Endothelial cell of umbilical vein (primary cell): ENCODE results near the gene DNTT. TPM values are rescaled to one million over a fixed set of nuclear protein-coding genes. Genes with fewer than 3 reads are reported as not detected.

Experiments
- BruUV-seq: library from RNA; stranded (reverse); fragments of 400-500 nt; replicated peaks from 2 replicates; lab custom pipeline; 2021; lab: Mats Ljungman, UMichigan
- CTCF ChIA-PET: fragments of 300-600, 350-600 bp; sonication (Branson Sonifier 250); formaldehyde crosslinking; loops from one replicate; lab custom pipeline; 2021; ENCODE audit warnings: antibody characterized with exemption, inconsistent platforms; lab: Charles Lee
- POLR2A ChIA-PET: fragments of 300-600, 350-600 bp; sonication (Branson Sonifier 250); formaldehyde crosslinking; loops from one replicate; lab custom pipeline; 2021; ENCODE audit warnings: antibody characterized with exemption, inconsistent platforms; lab: Charles Lee
- DNase-seq: peaks from one replicate; pipeline ENCODE4 v3.0.0-alpha.2; 2011; ENCODE audit warnings: low read depth, low spot score
- FAIRE-seq: peaks from 2 replicates; lab custom pipeline; 2011; peaks lifted over from hg19 to GRCh38; lab: Jason Lieb, UNC
- H2AFZ ChIP-seq: 2 replicates; pipeline ENCODE4 v1.6.0; 2012; ENCODE audit warnings: low read depth, low read length, control low read depth, inconsistent platforms
- H3K27ac ChIP-seq: 2 replicates; pipeline ENCODE4 v1.5.1; 2011; ENCODE audit warnings: low read depth, mild to moderate bottlenecking, control low read depth, low read length, moderate library complexity; ENCODE audit not compliant: insufficient read depth
- H3K27me3 ChIP-seq, 2 experiments: 2 replicates each; pipeline versions ENCODE4 v1.6.0 to v1.6.1; 2011; ENCODE audit warnings: low read length in 2 of 2, mixed read lengths in 1 of 2; ENCODE audit not compliant: control insufficient read depth in 2 of 2, insufficient read depth in 2 of 2
- H3K36me3 ChIP-seq, 2 experiments: 2 replicates in 1 of 2; 3 replicates in 1 of 2; pipeline ENCODE4 v1.5.1; 2011; ENCODE audit warnings: low read length in 2 of 2, mild to moderate bottlenecking in 1 of 2, moderate library complexity in 1 of 2; ENCODE audit not compliant: control insufficient read depth in 2 of 2, insufficient read depth in 2 of 2; ENCODE audit errors: extremely low read depth in 1 of 2
- H3K4me1 ChIP-seq: 3 replicates; pipeline ENCODE4 v1.5.1; 2011; ENCODE audit warnings: mild to moderate bottlenecking, low read length; ENCODE audit not compliant: control insufficient read depth, insufficient read depth; ENCODE audit errors: extremely low read depth
- H3K4me2 ChIP-seq: 2 replicates; pipeline ENCODE4 v1.6.1; 2011; ENCODE audit warnings: low read length, control low read depth, mixed read lengths; ENCODE audit not compliant: insufficient read depth
- H3K4me3 ChIP-seq, 3 experiments: fragments of 200-600 bp in 1 of 3; sonication (generic), shearing (Covaris generic) in 1 of 3; replicated peaks in 1 of 3; 2 replicates each; pipeline ENCODE4 v1.5.1; 2011 to 2016; ENCODE audit warnings: control low read depth in 3 of 3, low read length in 3 of 3, mild to moderate bottlenecking in 2 of 3, inconsistent platforms in 1 of 3, low read depth in 1 of 3, moderate library complexity in 1 of 3; ENCODE audit not compliant: insufficient read depth in 1 of 3
- H3K79me2 ChIP-seq: 2 replicates; pipeline ENCODE4 v1.6.0; 2012; ENCODE audit warnings: low read length, inconsistent platforms; ENCODE audit not compliant: control insufficient read depth, insufficient read depth
- H3K9ac ChIP-seq: replicated peaks from 2 replicates; pipeline ENCODE3; 2011; ENCODE audit warnings: low read length, control low read depth; ENCODE audit not compliant: insufficient read depth; ENCODE audit errors: extremely low read depth
- H3K9me1 ChIP-seq: replicated peaks from 3 replicates; pipeline ENCODE4 v1.6.0; 2011; ENCODE audit warnings: mild to moderate bottlenecking, low read length; ENCODE audit not compliant: control insufficient read depth, insufficient read depth; ENCODE audit errors: extremely low read depth
- H3K9me3 ChIP-seq: replicated peaks from 2 replicates; pipeline ENCODE4 v1.5.1; 2012; ENCODE audit warnings: low read length, inconsistent platforms; ENCODE audit not compliant: control insufficient read depth, insufficient read depth
- H4K20me1 ChIP-seq: replicated peaks from 2 replicates; pipeline ENCODE3; 2011; ENCODE audit warnings: mild to moderate bottlenecking, low read length; ENCODE audit not compliant: control insufficient read depth, insufficient read depth; ENCODE audit errors: extremely low read depth
- EZH2 ChIP-seq: IDR thresholded peaks from 2 replicates; pipeline ENCODE4 v1.6.1; 2012; ENCODE audit warnings: borderline replicate concordance, low read depth, mild to moderate bottlenecking, moderate library complexity, low read length, inconsistent platforms; ENCODE audit not compliant: severe bottlenecking
- FOS ChIP-seq: IDR thresholded peaks from 2 replicates; pipeline ENCODE4 v1.6.1; 2011; ENCODE audit warnings: mild to moderate bottlenecking, low read length, moderate library complexity, borderline replicate concordance; ENCODE audit not compliant: insufficient read depth
- GATA2 ChIP-seq: IDR thresholded peaks from 2 replicates; pipeline ENCODE4 v1.7.0; 2011; ENCODE audit warnings: low read depth, mild to moderate bottlenecking, moderate library complexity, mixed read lengths, low read length; ENCODE audit not compliant: insufficient read length, insufficient read depth
- JUN ChIP-seq: IDR thresholded peaks from 2 replicates; pipeline ENCODE4 v1.6.1; 2011; ENCODE audit warnings: borderline replicate concordance, low read depth; ENCODE audit not compliant: insufficient read length, insufficient read depth
- MYC ChIP-seq: IDR thresholded peaks from one replicate; pipeline ENCODE4 v1.6.1; 2011; ENCODE audit warnings: mild to moderate bottlenecking, low read depth, low read length
- POLR2A ChIP-seq: IDR thresholded peaks from 2 replicates; pipeline ENCODE4 v1.6.1; 2012; ENCODE audit warnings: low read depth, mild to moderate bottlenecking, control low read depth, low read length
- POLR2AphosphoS5 ChIP-seq: IDR thresholded peaks from 2 replicates; pipeline ENCODE4 v1.6.1; 2012; ENCODE audit warnings: low read depth, mild to moderate bottlenecking, control low read depth, low read length, moderate library complexity; ENCODE audit not compliant: insufficient read depth
- dilution Hi-C: fragments of 300-500 bp; cut with MboI; formaldehyde crosslinking; loops from one replicate; pipeline ENCODE4 v1.15.0; 2019; ENCODE audit warnings: low sequenced_read_pairs; ENCODE audit not compliant: extremely low pct_ligation_motif_present
- intact Hi-C: fragments of 100-400 bp; cut with micrococcal nuclease; formaldehyde crosslinking; loops from one replicate; pipeline ENCODE4 v1.10.0; 2022
- polyA plus RNA-seq, 4 experiments: library from polyadenylated mRNA; depleted of rRNA in 3 of 4; stranded (reverse) in 3 of 4; unstranded in 1 of 4; fragments of >200 nt; gene quantifications; 2 replicates each; pipeline versions ENCODE4 v1.2.1 to v1.2.3, GENCODE V29; 2011 to 2012; ENCODE audit warnings: missing spikeins in 1 of 4
- total RNA-seq: library from RNA; stranded (reverse); gene quantifications from 2 replicates; pipeline ENCODE4 v1.2.3, GENCODE V29; 2021
- TF ChIP-seq, protein P1 (sequence below): IDR thresholded peaks from 2 replicates; pipeline ENCODE4 v1.6.1; 2011; ENCODE audit not compliant: insufficient read depth, insufficient read length
- TF ChIP-seq, protein P2 (sequence below), 2 donors: IDR thresholded peaks; 1 replicate in 1 of 2; 2 replicates in 1 of 2; pipeline ENCODE4 v1.5.1; 2011; ENCODE audit warnings: low read length in 2 of 2, mild to moderate bottlenecking in 2 of 2, moderate library complexity in 2 of 2, control low read depth in 1 of 2, inconsistent platforms in 1 of 2, low read depth in 1 of 2; ENCODE audit not compliant: insufficient read depth in 1 of 2; ENCODE audit errors: extremely low read depth in 1 of 2

Gene DNTT
- total and polyA plus RNA-seq, 2 donors (not counting 3 experiments of a cell fraction or from before 2014, with no cell fraction given): not detected

GRCh38 chr10:96322275-96322674, 18.0 kb downstream of the DNTT start:
- no TSS peak for BruUV-seq
- ChIA-PET POLR2A (no interaction called here), CTCF (interaction anchor here (1.0 kb wide), 1 partner anchor 48 kb away, joined by 3 read pairs; no protein-coding TSS in a partner anchor)
- FAIRE-seq (no peak), DNase-seq (no peak)
- Histone ChIP-seq H3K4me1 (no peaks in the 10 kb centered on the region), H2AFZ (no peak overlapping the region), H3K9me1 (no peaks in the 10 kb centered on the region), H3K9me3 (no peaks in the 10 kb centered on the region), H3K9ac (no peak overlapping the region), H3K4me3 (no peak overlapping the region), H3K4me2 (no peak overlapping the region), H3K36me3 (no peaks in the 10 kb centered on the region), H3K79me2 (no peaks in the 10 kb centered on the region), H3K27me3 (no peaks in the 10 kb centered on the region), H3K27ac (no peak overlapping the region), H4K20me1 (no peaks in the 10 kb centered on the region)
- dilution Hi-C loops (no loop called here), intact Hi-C loops (no loop called here)
- TF ChIP-seq FOS: no peak
- TF ChIP-seq, protein P1, sequence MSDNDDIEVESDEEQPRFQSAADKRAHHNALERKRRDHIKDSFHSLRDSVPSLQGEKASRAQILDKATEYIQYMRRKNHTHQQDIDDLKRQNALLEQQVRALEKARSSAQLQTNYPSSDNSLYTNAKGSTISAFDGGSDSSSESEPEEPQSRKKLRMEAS: no peak
- TF ChIP-seq MYC: no peak
- TF ChIP-seq, protein P2, sequence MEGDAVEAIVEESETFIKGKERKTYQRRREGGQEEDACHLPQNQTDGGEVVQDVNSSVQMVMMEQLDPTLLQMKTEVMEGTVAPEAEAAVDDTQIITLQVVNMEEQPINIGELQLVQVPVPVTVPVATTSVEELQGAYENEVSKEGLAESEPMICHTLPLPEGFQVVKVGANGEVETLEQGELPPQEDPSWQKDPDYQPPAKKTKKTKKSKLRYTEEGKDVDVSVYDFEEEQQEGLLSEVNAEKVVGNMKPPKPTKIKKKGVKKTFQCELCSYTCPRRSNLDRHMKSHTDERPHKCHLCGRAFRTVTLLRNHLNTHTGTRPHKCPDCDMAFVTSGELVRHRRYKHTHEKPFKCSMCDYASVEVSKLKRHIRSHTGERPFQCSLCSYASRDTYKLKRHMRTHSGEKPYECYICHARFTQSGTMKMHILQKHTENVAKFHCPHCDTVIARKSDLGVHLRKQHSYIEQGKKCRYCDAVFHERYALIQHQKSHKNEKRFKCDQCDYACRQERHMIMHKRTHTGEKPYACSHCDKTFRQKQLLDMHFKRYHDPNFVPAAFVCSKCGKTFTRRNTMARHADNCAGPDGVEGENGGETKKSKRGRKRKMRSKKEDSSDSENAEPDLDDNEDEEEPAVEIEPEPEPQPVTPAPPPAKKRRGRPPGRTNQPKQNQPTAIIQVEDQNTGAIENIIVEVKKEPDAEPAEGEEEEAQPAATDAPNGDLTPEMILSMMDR (IDR thresholded peaks at IDR 0.05; ENCODE audit: extremely low read depth in 1 of 2, insufficient read depth in 1 of 2, low read depth in 1 of 2, low read length in 2 of 2): no peak
- TF ChIP-seq GATA2: no peak
- no peak for TF ChIP-seq EZH2
- TF ChIP-seq JUN: no peak
- TF ChIP-seq POLR2A: no peak
- no peak for TF ChIP-seq POLR2AphosphoS5
